HG03432 (cell line): ENCODE results near the gene PBX3.
A peak's percentile ranks its signal among the peaks of the same experiment; 100 is the strongest.

Experiments
- ATAC-seq: cut with Tn5 transposase; IDR thresholded peaks from one replicate; pipeline ENCODE4 v1.9.1; 2021; ENCODE audit warnings: mild to moderate bottlenecking, moderate library complexity; ENCODE audit not compliant: unreplicated experiment

PBX3 gene

DNA sequence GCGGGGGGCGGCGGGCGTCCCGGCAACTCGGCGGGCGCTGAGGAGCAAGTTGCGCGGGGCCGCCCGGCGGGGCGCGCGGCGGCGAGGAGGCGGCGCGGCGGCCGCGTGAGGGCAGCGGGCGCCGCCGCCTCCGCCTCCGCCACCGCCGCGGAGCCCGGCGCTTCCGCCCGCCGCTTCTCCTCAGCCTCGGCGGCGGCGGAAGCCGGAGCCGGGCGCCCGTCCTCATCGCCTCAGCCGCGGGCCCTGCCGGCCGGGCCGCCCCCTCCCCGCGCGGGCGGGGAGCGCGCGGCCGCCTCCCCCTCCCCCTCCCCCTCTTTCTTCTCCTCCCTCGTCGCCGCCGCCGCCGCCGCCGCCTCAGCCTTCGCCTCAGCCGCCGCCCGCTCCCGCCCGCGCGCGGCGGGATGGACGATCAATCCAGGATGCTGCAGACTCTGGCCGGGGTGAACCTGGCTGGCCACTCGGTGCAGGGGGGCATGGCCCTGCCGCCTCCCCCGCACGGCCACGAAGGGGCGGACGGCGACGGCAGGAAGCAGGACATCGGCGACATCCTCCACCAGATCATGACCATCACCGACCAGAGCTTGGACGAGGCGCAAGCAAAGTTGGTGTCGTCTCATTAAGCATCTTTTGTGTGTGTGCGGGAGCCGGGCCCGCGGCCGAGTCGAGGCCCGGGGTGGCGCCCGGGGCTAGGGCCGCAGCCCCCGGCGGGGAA lies at the start of gene PBX3:
Gene PBX3, plus strand, starts transcription at position 321 of the 712 bp plus-strand sequence.
- ATAC-seq: peak; percentile 18

GRCh38 chr9:125699870-125700269 lies 47.3 kb upstream of the PBX3 start:
- no peak for ATAC-seq

- ATAC-seq: peak; percentile 92
These were observed 46.4 kb upstream of the PBX3 start for GRCh38 chr9:125700791-125701190.

DNA sequence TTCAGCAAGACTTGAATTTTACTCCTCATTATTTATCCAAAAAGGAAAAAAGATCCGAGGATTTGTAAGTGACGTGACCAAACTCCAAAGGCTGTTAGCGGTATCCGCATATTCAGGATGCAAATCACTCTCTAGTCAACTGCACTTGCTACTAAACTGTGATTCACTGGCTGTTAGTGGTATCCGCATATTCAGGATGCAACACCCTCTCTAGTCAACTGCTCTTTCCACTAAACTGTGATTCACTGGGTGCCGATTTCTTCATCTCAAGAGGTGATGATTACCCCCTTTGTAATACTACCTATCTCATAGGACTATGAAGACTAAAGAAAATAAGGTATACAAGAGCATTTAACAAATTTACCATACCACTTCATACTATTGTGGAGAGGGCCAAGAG lies 45.8 kb upstream of the PBX3 start:
- ATAC-seq: no peak

DNA sequence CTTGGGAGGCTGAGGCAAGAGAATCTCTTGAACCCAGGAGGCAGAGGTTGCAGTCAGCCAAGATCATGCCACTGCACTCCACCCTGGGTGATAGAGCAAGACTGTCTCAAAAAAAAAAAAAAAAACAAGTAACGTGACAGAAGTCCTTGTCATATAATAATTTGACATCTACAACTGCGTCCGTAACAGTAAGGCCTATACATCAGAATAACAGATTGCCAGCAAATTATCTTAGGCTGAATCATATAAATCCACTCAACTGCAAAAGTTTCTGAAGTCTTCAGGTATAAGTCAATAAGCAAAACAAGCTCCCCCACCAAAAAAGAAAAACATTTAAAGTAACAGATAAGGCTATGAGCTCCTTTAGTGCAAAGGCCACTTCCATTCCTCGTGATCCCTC lies 43.5 kb upstream of the PBX3 start:
- no peak for ATAC-seq

DNA sequence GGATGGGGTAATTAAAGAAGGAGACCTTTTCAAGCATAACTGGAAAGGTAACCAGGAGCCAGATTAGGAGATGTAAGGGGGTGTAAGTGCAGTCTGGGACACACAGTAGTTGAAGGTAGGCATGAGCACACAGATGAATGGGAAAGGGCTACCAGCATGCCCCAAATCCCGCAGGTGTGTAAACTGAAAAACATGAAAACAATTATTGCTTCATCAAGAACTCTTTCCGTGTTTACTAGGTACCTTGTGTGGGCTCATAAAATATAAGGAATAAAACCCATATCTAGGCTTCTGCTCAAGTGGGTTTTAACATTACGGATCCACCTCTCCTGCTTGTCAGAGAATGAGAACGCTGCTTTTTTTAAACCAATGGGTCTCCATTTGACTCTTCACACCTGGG lies 41.3 kb upstream of the PBX3 start:
- no peak for ATAC-seq

DNA sequence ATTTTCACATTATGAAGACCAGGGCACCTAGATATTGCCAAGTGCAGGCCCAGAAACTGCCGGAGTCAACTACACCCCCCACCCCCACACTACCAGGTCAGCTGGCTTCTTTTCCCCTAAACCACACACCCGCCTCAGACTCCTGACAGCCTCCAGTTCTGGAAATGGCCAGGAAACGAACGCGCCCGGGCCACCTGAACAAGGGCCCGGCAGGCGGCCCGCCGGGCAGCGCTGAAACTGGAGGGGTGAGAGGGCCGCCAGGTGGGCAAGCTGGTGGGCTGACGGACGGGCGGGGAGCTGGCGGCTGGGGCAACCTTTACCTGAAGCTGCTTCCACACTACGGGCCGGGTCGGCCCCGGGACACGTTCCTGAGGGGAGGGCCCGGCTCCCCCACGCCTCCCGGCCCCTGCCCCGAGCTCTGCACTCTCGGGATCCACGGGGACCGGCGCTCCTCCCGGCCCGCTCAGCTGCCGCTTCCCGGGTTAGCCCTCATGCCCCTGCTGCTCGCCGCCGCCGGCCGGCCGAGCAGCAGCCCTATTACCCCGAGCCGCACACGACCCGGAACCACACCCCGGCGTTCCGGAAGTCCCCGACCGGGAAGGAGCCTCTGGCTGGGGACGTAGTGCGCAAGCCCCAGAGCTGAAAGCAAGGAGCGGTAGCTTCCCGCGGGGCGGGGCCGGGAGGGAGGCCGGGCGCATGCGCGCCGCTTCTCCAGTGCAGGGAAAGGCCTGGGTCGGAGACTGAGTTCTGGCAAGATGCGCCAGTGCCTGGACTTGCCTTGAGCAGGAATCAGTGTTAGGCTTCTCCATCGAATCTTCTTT lies 40.3 kb upstream of the PBX3 start, which contains the start of gene MAPKAP1:
Gene MAPKAP1, minus strand, starts transcription at position 558 of the 821 bp plus-strand sequence. CDS start 34,634 bp downstream, outside the sequence.
- ATAC-seq: peak; percentile 94

DNA sequence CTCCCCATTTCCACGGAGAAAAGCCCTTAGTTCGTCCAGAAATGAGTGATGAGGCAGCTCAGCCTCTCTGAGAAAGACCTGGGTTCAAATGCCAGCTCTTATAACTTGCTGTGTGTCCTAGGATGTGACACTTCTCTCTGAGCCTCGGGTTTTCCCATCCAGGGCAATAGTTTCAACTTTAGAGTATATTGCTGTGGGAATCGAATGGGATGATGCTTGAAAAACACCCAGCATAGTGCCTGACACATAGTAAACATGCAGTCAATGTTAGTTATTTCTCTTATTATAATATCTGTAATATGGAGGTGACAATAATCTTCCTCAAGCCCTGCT lies 39.7 kb upstream of the PBX3 start:
- peak; percentile 19 for ATAC-seq

DNA sequence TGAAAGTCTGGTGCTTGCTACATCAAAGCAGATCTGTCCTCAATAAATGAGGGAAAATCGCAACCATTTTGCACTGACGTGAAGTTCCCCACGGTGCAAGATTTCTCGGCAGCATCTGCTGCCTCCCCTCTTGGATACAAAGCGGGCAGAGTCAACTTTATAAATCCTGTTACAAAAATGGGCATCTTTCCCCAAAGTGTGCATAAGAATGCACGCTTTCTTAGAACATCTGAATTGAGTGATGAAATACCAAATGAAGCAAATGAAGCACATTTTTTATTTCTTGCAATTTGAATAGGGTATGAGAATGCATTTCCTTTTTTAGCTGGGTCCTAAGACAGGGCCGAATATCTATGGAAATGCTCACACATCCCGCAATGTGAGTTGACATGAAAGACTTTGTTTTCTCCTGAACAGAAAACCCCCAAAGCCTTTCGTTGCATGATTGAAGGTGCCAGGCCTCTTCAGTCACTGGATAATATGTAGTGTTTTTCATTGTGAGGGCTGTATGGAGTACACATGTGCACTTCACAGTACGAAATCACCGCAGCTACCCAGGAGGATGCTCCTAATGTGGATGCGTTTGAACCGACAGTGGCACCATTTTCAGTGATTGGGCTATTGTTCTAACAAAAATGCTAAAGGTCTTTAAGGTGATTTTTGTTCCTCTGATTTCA lies 20.6 kb upstream of the PBX3 start:
- ATAC-seq: no peak

GRCh38 chr9:125730168-125730567 lies 17.0 kb upstream of the PBX3 start:
- no peak for ATAC-seq

DNA sequence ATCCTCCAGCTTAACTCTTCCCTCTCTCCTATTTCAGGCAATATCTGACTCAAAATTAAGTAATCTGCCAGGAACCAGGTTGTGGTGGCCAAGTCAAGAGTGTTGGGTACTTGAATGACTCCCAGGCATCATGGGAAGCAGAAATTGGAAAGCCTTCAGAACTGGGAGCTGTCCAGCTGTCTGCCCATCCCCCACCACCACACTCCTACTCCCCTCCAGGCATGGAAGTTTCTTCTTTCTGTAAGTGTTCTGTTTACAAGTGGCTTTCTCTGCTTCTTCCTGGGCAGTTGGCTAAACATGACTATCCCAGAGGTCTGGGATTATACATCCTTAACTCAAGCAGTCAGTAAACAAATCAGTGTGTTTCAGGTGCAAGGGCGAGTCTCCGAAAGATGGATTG lies 14.6 kb upstream of the PBX3 start:
- no peak for ATAC-seq

GRCh38 chr9:125739436-125739835 lies 7.7 kb upstream of the PBX3 start:
- ATAC-seq: no peak

- no peak for ATAC-seq
These were observed 4.5 kb upstream of the PBX3 start for GRCh38 chr9:125742657-125743056.

GRCh38 chr9:125743682-125744428 lies 3.3 kb upstream of the PBX3 start:
- ATAC-seq: no peak

DNA sequence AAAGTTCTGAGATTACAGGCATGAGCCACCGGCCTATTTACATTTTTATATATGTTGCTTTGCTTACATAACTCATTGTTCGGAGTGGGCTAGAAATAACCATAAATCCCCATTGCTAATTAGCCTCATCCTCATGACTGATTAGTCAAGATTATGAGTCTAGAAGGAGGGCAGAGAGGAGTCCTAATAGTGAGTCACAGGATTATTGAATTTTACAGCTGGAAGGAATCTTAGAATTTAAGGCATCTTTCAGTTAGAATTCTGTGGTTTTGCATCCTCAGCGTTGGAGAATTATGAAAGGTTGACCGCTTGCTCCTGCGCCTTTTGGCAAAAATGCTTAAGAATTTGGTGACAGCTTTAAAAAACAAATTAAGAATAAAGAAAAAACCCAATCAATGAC lies 2.6 kb upstream of the PBX3 start:
- ATAC-seq: no peak

DNA sequence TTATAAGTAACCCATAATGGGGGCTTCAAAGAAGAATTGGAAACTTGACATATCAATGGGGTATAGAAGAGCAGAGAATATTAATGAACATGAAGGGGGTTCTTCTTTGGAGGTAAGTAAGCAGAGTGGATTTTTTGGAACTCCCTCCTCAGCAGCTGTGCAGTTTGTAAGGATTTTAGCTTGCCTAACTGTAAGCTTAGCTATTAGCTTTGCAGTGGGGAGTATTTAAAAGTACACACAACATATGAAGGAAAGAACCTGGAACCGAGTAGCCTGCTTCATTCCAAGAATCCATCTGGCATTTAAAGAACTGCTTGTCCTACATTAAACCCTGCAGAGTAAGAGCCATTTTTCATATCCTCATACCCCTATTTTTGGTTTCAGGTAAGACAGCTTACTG lies 2.2 kb upstream of the PBX3 start:
- ATAC-seq: no peak

DNA sequence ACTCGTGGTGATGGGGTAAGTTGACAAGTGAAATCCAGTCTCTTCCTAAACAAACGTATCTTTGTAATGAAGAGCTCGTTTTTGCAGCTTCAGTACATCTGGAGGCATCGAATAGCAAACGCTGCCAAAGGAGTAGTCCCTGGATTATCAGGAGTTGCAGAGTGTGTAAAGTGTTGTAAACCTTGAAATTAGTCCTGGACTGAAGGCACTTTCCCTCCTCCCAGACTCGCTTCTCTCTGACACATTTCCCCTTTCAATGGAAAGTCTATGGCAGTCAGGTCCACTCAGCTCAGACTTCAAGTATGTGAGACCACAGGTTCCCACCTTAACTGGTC lies 1.5 kb upstream of the PBX3 start:
- no peak for ATAC-seq

DNA sequence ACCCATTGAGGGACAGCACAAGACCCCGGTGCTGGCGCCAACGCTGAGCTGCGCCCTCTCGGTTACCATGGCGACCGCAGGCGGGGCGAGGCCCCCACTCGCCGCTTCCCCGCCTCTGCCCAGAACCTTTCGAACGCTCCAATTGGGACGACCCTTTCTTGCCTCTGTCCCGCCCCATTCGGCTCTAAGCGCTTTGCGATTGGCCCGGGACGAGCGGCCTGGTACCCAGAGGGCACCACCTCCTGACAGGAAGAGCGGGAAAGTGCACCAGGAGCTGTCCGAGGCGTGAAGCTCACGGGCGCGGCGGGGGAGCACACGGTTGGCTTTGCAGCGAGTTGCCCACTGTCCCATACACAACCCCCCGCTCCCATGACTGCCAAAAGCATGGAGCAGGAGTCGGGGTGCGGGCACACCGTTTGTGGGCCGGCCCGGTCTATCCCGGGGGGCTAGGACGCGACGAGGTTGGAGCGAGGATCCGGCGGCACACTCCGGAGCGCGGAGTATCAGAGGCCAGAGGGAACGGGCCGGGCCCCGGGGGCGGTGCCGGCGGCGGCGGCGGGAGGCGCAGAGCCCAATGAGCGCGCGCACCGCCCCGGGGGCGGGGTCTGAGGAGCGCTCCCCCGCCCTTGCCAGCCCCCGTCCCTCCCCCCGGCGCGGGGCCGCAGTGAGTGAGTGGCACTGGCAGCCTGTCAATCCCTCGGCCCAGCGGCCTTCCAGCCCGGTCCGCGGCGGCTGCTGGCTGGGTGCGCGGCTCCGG lies 978 bp upstream of the PBX3 start:
- ATAC-seq: peak; percentile 69

DNA sequence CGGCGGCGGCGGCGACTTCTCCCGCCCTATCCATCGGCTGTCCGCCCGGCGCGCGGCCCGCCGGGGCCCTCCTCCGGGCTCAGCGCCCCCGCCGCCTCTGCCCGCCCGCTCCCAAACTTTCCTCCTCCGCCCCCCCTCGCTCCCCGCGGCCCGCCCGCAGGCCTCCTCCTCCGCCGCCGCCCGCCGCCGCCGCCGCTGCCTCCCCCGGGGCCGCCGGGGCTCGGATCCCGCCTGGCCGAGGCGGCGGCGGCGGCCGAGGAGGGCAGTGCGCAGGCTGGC lies 460 bp upstream of the PBX3 start:
- no peak for ATAC-seq

GRCh38 chr9:125747765-125748445 lies 732 bp downstream of the PBX3 start:
- ATAC-seq: no peak
